HepG2 (cell line): Measurements from ENCODE around the gene TGM2. TPM values are rescaled to one million over a fixed set of nuclear protein-coding genes. Genes with fewer than 3 reads are reported as not detected.

Experiments used
- AHR ChIP-seq: IDR thresholded peaks from 2 replicates; pipeline ENCODE4 v1.6.1; 2018; ENCODE audit warnings: missing genetic modification reagents, missing compliant biosample characterization
- ATF2 ChIP-seq: sonication (generic); formaldehyde crosslinking; IDR thresholded peaks from 2 replicates; pipeline ENCODE4 v1.4.0; 2020; ENCODE audit warnings: missing genetic modification reagents
- GPN1 ChIP-seq: sonication (generic); formaldehyde crosslinking; IDR thresholded peaks from 2 replicates; pipeline ENCODE4 v1.5.1; 2020; ENCODE audit warnings: missing genetic modification reagents, borderline replicate concordance
- HOMEZ ChIP-seq: IDR thresholded peaks from 2 replicates; pipeline ENCODE4 v1.6.1; 2016; ENCODE audit warnings: low read depth
- KDM3A ChIP-seq: IDR thresholded peaks from 2 replicates; pipeline ENCODE4 v1.6.1; 2018; ENCODE audit warnings: low read depth, missing compliant biosample characterization
- MAFK ChIP-seq, 2 experiments: IDR thresholded peaks in 1 of 2; conservative IDR thresholded peaks in 1 of 2; 2 replicates each; pipeline ENCODE4 v1.6.1; 2011; ENCODE audit warnings: improper control_type of control experiment in 2 of 2, low read length in 2 of 2
- POLR2G ChIP-seq: fragments of 200-400 bp; formaldehyde crosslinking; IDR thresholded peaks from 2 replicates; pipeline ENCODE4 v1.6.1; 2018; ENCODE audit warnings: mild to moderate bottlenecking, low read depth, low read length, moderate library complexity
- PRDM10 ChIP-seq: sonication (generic); formaldehyde crosslinking; IDR thresholded peaks from 2 replicates; pipeline ENCODE4 v1.4.0; 2020; ENCODE audit warnings: low read depth, missing genetic modification reagents
- TGIF2 ChIP-seq: IDR thresholded peaks from 2 replicates; pipeline ENCODE4 v1.6.1; 2016; ENCODE audit warnings: control low read depth, missing compliant biosample characterization
- TMF1 ChIP-seq: sonication (generic); formaldehyde crosslinking; IDR thresholded peaks from 2 replicates; pipeline ENCODE4 v1.8.1; 2022; ENCODE audit warnings: low read depth, missing genetic modification reagents
- ZNF251 ChIP-seq: sonication (generic); formaldehyde crosslinking; IDR thresholded peaks from 2 replicates; pipeline ENCODE4 v1.9.0; 2021; ENCODE audit warnings: mild to moderate bottlenecking, missing genetic modification reagents
- ZNF282 ChIP-seq: fragments of 450-650 bp; IDR thresholded peaks from 2 replicates; pipeline ENCODE4 v1.6.1; 2018; ENCODE audit not compliant: partially characterized antibody
- ZNF547 ChIP-seq: sonication (generic); formaldehyde crosslinking; IDR thresholded peaks from 2 replicates; pipeline ENCODE4 v1.5.1; 2020; ENCODE audit warnings: mild to moderate bottlenecking, missing genetic modification reagents
- ZNF75D ChIP-seq: sonication (generic); formaldehyde crosslinking; IDR thresholded peaks from 2 replicates; pipeline ENCODE4 v1.8.1; 2023; ENCODE audit warnings: missing genetic modification reagents, mild to moderate bottlenecking, borderline replicate concordance
- ZNF784 ChIP-seq: sonication (generic); formaldehyde crosslinking; IDR thresholded peaks from 2 replicates; pipeline ENCODE4 v1.5.1; 2020; ENCODE audit warnings: missing genetic modification reagents, mild to moderate bottlenecking, borderline replicate concordance
- ZNF816 ChIP-seq: sonication (generic); formaldehyde crosslinking; IDR thresholded peaks from 2 replicates; pipeline ENCODE4 v1.8.0; 2022; ENCODE audit warnings: missing genetic modification reagents, mild to moderate bottlenecking, borderline replicate concordance
- ZNF879 ChIP-seq: sonication (generic); formaldehyde crosslinking; IDR thresholded peaks from 2 replicates; pipeline ENCODE4 v1.8.1; 2023; ENCODE audit warnings: missing genetic modification reagents
- polyA plus RNA-seq, 8 experiments: library from polyadenylated mRNA; depleted of rRNA in 3 of 8; stranded (reverse) in 7 of 8; unstranded in 1 of 8; fragments of >200 nt; fragmentation: Illumina TruSeq in 4 of 8; extraction: Trizol in 4 of 8; gene quantifications; 2 replicates each; pipeline versions ENCODE4 v1.2.1 to v1.2.3, GENCODE V29; 2011 to 2016; ENCODE audit warnings: low read depth in 4 of 8, missing spikeins in 1 of 8, mixed read lengths in 1 of 8; ENCODE audit not compliant: insufficient read depth in 1 of 8
- total RNA-seq, 5 experiments: library from RNA; depleted of rRNA; stranded (reverse); fragments of >200 nt; fragmentation: Illumina TruSeq; extraction: Trizol; gene quantifications; 2 replicates each; pipeline ENCODE4 v1.2.3, GENCODE V29; 2016; ENCODE audit warnings: low read depth in 1 of 5
- TF ChIP-seq, protein P1 (sequence below): sonication (generic); formaldehyde crosslinking; IDR thresholded peaks from 2 replicates; pipeline ENCODE4 v1.5.0; 2020; ENCODE audit warnings: missing genetic modification reagents, mild to moderate bottlenecking, borderline replicate concordance
- TF ChIP-seq, protein P2 (sequence below): sonication (generic); formaldehyde crosslinking; IDR thresholded peaks from 2 replicates; pipeline ENCODE4 v1.4.0; 2020; ENCODE audit warnings: missing genetic modification reagents; ENCODE audit errors: not compliant biosample characterization

TGM2 gene
- total and polyA plus RNA-seq, 2 of the 13 experiments (the other 11 are each of a cell fraction or from before 2014, with no cell fraction given) = 4.2 to 46.4 TPM

DNA sequence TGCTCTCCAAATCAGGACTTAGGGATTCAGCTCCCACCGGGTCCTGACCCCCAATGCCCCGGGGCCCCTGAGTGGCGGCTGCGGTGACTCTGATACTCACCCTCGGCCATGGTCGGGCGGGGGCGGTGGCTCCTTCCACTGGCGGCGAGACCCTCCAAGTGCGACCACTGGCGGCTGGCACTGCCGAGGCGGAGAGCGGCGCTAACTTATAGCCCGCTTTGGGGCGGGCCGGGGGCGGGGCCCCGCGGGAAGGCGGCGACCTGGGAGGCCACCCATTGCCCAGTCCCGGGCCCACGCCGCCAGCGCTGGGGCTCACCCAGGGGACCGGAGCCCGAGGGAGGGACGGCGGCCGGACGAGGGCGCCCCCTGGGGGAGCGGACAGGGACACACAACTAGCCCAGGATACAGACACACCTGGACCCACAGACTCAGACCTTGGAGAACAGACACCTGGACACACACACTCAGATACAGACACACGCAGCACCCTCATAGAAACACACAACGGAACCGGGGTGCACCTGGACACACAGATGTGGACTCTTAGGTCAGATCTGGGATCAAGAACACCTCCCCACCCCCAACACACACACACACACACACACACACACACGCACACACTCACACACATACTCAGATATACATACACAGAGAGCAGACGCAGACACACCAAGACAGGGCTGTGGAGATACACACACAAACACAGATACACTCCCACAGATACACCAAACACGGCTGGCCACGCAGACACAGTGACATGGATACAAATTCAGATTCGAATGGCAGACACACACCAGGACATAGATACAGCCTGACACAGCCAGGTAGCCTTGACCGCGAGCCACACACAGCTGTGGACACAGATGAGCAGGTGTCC lies at the start of gene TGM2 (continued):
- peak; percentile 63 for TF ChIP-seq ATF2 (CRISPR knock-in tag)
- TF ChIP-seq AHR = peak; percentile 60; the same call in 1 of the 2 replicates
- TF ChIP-seq KDM3A (CRISPR knock-in tag) = peak; percentile 81; the same call in 1 of the 2 replicates
- peak; percentile 74; the same call in 1 of the 2 replicates for TF ChIP-seq HOMEZ (CRISPR knock-in tag)
- TF ChIP-seq GPN1 (CRISPR knock-in tag) = peak; percentile 43; the same call in 1 of the 2 replicates
- no peak for TF ChIP-seq MAFK (conservative IDR thresholded peaks at IDR 0.05 in 1 of 2, IDR thresholded peaks at IDR 0.05 in 1 of 2; ENCODE audit: low read length in 2 of 2)
- 0 out of 2 replicates have a peak, but pooled peaks have one; percentile 19 for TF ChIP-seq ZNF251 (CRISPR knock-in tag)
- TF ChIP-seq TMF1 (CRISPR knock-in tag) = 0 out of 2 replicates have a peak, but pooled peaks have one; percentile 57
- no peak for TF ChIP-seq ZNF816 (CRISPR knock-in tag)
- TF ChIP-seq, protein P1, sequence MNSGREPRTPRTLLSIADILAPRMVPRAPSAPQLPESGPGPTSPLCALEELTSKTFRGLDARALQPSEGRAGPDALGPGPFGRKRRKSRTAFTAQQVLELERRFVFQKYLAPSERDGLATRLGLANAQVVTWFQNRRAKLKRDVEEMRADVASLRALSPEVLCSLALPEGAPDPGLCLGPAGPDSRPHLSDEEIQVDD (CRISPR knock-in tag) = 0 out of 2 replicates have a peak, but pooled peaks have one; percentile 44
- TF ChIP-seq ZNF879 (CRISPR knock-in tag) = no peak
- peak; percentile 63 for TF ChIP-seq POLR2G
- TF ChIP-seq ZNF282 = no peak
- peak; percentile 88 for TF ChIP-seq ZNF547 (CRISPR knock-in tag)
- TF ChIP-seq ZNF75D (CRISPR knock-in tag) = no peak
- TF ChIP-seq TGIF2 (CRISPR knock-in tag) = peak; percentile 36; the same call in 1 of the 2 replicates
- TF ChIP-seq PRDM10 = no peak
- TF ChIP-seq, protein P2, sequence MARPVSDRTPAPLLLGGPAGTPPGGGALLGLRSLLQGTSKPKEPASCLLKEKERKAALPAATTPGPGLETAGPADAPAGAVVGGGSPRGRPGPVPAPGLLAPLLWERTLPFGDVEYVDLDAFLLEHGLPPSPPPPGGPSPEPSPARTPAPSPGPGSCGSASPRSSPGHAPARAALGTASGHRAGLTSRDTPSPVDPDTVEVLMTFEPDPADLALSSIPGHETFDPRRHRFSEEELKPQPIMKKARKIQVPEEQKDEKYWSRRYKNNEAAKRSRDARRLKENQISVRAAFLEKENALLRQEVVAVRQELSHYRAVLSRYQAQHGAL (CRISPR knock-in tag) = peak; percentile 77
- peak; percentile 70 for TF ChIP-seq ZNF784 (CRISPR knock-in tag)
